Heart left ventricle (tissue), 16 donors: Measurements from ENCODE around the gene CFAP221. TPM values are rescaled to one million over a fixed set of nuclear protein-coding genes. Genes with fewer than 3 reads are reported as not detected.
A peak's percentile ranks its signal among the peaks of the same experiment; 100 is the strongest.

Experiments
- ATAC-seq, 4 donors: fragments of 200-7000 bp; cut with Tn5 transposase; one replicate each; pipeline ENCODE4 v1.9.1; 2020 to 2022; ENCODE audit warnings: moderate library complexity in 4 of 4, mild to moderate bottlenecking in 3 of 4, moderate number of reproducible peaks in 1 of 4
- DNase-seq, 5 donors: peaks; one replicate each; pipeline ENCODE4 v3.0.0-alpha.2; 2020
- H3K27ac ChIP-seq, 12 donors: fragments of 200-600 bp; sonication (generic) in 4 of 12; one replicate each; pipeline versions ENCODE4 v1.5.0 to v1.8.0; 2016 to 2022; ENCODE audit warnings: mild to moderate bottlenecking in 2 of 12
- H3K27me3 ChIP-seq, 9 donors: fragments of 200-600 bp; sonication (generic) in 2 of 9; one replicate each; pipeline versions ENCODE4 v1.5.1 to v1.8.0; 2016 to 2022; ENCODE audit warnings: mild to moderate bottlenecking in 3 of 9
- H3K36me3 ChIP-seq, 9 donors: fragments of 200-600 bp; sonication (generic) in 2 of 9; one replicate each; pipeline versions ENCODE4 v1.5.0 to v1.8.0; 2018 to 2022; ENCODE audit warnings: mild to moderate bottlenecking in 2 of 9
- H3K4me1 ChIP-seq, 12 donors: fragments of 200-600 bp; sonication (generic) in 4 of 12; one replicate each; pipeline versions ENCODE4 v1.5.0 to v1.8.0; 2016 to 2022; ENCODE audit warnings: mild to moderate bottlenecking in 3 of 12
- H3K4me3 ChIP-seq, 12 donors: fragments of 200-600 bp; sonication (generic) in 4 of 12; one replicate each; pipeline versions ENCODE4 v1.5.0 to v1.8.0; 2017 to 2022; ENCODE audit warnings: mild to moderate bottlenecking in 9 of 12, moderate library complexity in 4 of 12
- H3K9me3 ChIP-seq, 12 donors: fragments of 200-600 bp; sonication (generic) in 4 of 12; one replicate each; pipeline versions ENCODE4 v1.5.0 to v1.8.0; 2016 to 2022; ENCODE audit warnings: mild to moderate bottlenecking in 1 of 12
- CTCF ChIP-seq, 12 donors: fragments of 200-600 bp; sonication (generic) in 4 of 12; IDR thresholded peaks; one replicate each; pipeline versions ENCODE4 v1.5.0 to v1.8.0; 2018 to 2022; ENCODE audit warnings: antibody characterized with exemption in 12 of 12, mild to moderate bottlenecking in 5 of 12
- POLR2A ChIP-seq, 2 donors: fragments of 450-650 bp; IDR thresholded peaks; one replicate each; pipeline ENCODE4 v1.6.1; 2017; ENCODE audit warnings: antibody characterized with exemption in 2 of 2, mild to moderate bottlenecking in 2 of 2, moderate library complexity in 2 of 2
- WGBS, 4 donors: extraction: QIAGEN DNeasy Blood & Tissue Kit in 2 of 4; methylation state at CpG; one replicate each; pipeline versions ENCODE4 v1.1.5 to v1.1.7; 2013 to 2018; 5-methylcytosine and 5-hydroxymethylcytosine counted together
- intact Hi-C, 10 donors: fragments of 100-400 bp; cut with DNase I; formaldehyde crosslinking; loops; one replicate each; pipeline versions ENCODE4 v1.11.1 to v1.14.2; 2022
- polyA plus RNA-seq, 2 donors: library from polyadenylated mRNA; stranded (reverse); fragments of 200-250 nt; gene quantifications; one replicate each; pipeline ENCODE4 v1.2.3, GENCODE V29; 2013
- total RNA-seq, 9 donors: library from RNA; depleted of rRNA in 2 of 9; stranded (reverse); fragments of >200 nt in 2 of 9; fragmentation: NEBNext Ultra II Directional in 3 of 9; extraction: Animal tissue kit (Norgen Biotek cat#: 25700) in 3 of 9; gene quantifications; one replicate each; pipeline versions ENCODE4 v1.1.0 to v1.2.4, GENCODE V29; 2016 to 2023
- donor health status: ischemic (EF 13 %, LVEDD 7.1; RV severe dilation, severe dysfunction).
- donor health status: healthy with polysubstance abuse.
- donor health status: DM: no; HTN: yes; CAD: no.
- donor health status: DM: no; HTN: no; CAD: no.
- donor health status: ischemic (EF 25% LVEDD 6.9; RV normal size, moderate dysfunction).
- donor health status: ischemic (EF 25% LVEDD 5.7; RV mildly dilated, moderate dysfunction).
- donor health status: healthy.
- donor health status: DM: yes; HTN: yes; CAD: no.
- donor health status: ischemic (EF 35%, LVEDD 5.7; RV mildly dilated, moderate dysfunction).
- donor health status: nonischemic (EF 11% LVEDD 7.7; RV severe dilation, severe dysfunction).
- donor health status: DM: yes; HTN: yes; CAD: no.
- donor health status: PGD.
- donor health status: ischemic (EF 29% LVEDD 5.4; RV normal size, mild dysfunction).
- donor health status: nonischemic (EF 23%, LVEDD 6.1; RV moderate dilation, normal function).

CFAP221 gene
- total and polyA plus RNA-seq, 11 donors, result 0.08 to 2.2 (median 1.4) TPM; not detected in 1

- Histone ChIP-seq H3K27ac (no peak overlapping the region), H3K27me3 (no peaks in the 10 kb centered on the region), H3K36me3 (no peaks in the 10 kb centered on the region), H3K9me3 (no peaks in the 10 kb centered on the region), H3K4me1 (peaks cover 0 to 7% (median 0%) of the 10 kb centered on the region in 12 donors), H3K4me3 (no peak overlapping the region)
- peak in 2 of 5 donors; percentile 25 to 43 for DNase-seq
- TF ChIP-seq CTCF (IDR thresholded peaks at IDR 0.05) (peak; percentile 76 to 89 (median 83)), POLR2A (IDR thresholded peaks at IDR 0.05) (no peak)
- intact Hi-C loops, result loop anchor here (1.0 to 10.0 kb wide), 12 partner anchors 17 to 442 kb away; no protein-coding TSS in a partner anchor
- peak in 2 of 4 donors; percentile 36 to 43 for ATAC-seq
- 56 to 60% (median 57%) methylated on average over 8 of the region's 8 CpGs for WGBS, 4 donors
Observed at GRCh38 chr2:119659601-119660342, 115.5 kb downstream of the CFAP221 start.

- Histone ChIP-seq H3K9me3 (no peaks in the 10 kb centered on the region), H3K36me3 (no peaks in the 10 kb centered on the region), H3K27ac (no peak overlapping the region), H3K4me1 (peaks cover 0 to 7% (median 0%) of the 10 kb centered on the region in 12 donors), H3K27me3 (no peaks in the 10 kb centered on the region), H3K4me3 (no peak overlapping the region)
- 38 to 47% (median 39%) methylated on average over 7 of the region's 7 CpGs for WGBS, 4 donors
- intact Hi-C loops, result loop anchor here (1.0 to 10.0 kb wide), 11 partner anchors 18 to 443 kb away; no protein-coding TSS in a partner anchor
- no peak for TF ChIP-seq POLR2A (IDR thresholded peaks at IDR 0.05)
- no peak for TF ChIP-seq CTCF (IDR thresholded peaks at IDR 0.05)
- ATAC-seq, result no peak
- DNase-seq, result no peak
Observed at GRCh38 chr2:119660343-119660658, 116.1 kb downstream of the CFAP221 start.

DNA sequence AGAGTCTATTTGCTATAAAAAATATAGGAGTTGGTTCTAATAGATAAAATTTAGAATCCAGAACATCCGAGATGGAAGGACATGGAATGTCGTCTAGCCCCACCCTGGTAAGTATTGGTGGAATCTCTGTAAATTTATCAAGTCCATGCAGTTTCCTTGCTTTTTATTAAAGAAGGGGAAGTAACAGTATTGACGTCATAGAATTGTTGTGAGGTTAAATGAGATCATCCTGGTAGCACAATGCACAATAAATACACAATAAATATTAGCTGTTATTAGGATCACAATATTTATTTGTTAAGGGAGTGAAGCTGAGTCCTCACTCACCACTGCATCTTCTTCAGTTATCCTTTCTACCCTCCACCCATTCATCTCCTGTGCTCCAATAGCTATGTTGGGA is 118.0 kb downstream of the CFAP221 start:
- Histone ChIP-seq H3K36me3 (no peaks in the 10 kb centered on the region), H3K27me3 (no peaks in the 10 kb centered on the region), H3K4me3 (no peak overlapping the region), H3K27ac (no peak overlapping the region), H3K9me3 (no peaks in the 10 kb centered on the region), H3K4me1 (peaks cover 0 to 3% (median 0%) of the 10 kb centered on the region in 12 donors)
- intact Hi-C loops, result loop anchor here in 5 of 10 donors (5.0 to 10.0 kb wide), 4 partner anchors 145 to 445 kb away; no protein-coding TSS in a partner anchor
- WGBS, 4 donors, result 74 to 86% (median 75%) methylated on average over 3 of the region's 3 CpGs
- no peak for ATAC-seq
- TF ChIP-seq CTCF (IDR thresholded peaks at IDR 0.05), result no peak
- no peak for TF ChIP-seq POLR2A (IDR thresholded peaks at IDR 0.05)
- no peak for DNase-seq

DNA sequence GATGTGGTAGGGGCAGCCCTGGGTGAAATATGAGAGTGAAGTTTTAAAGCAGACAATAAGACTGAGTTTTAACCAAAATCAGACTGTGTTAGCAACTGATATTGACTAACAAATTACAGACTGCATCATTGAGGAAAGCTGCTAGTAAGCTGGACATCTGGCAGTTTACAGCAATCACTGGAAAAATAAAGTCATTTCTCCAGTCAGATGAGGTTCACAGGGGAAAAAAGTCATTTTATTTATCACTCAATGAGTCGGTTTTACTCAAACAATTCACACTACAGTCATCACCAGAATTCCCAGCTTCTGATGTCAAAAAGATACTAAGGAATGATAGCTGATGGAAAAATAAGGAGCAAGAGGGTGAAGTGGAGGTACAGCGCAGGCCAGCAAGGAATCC is 124.3 kb downstream of the CFAP221 start:
- TF ChIP-seq CTCF (IDR thresholded peaks at IDR 0.05) (no peak), POLR2A (IDR thresholded peaks at IDR 0.05) (no peak)
- Histone ChIP-seq H3K27me3 (no peaks in the 10 kb centered on the region), H3K9me3 (no peaks in the 10 kb centered on the region), H3K27ac (no peak overlapping the region), H3K4me3 (no peak overlapping the region), H3K4me1 (no peaks in the 10 kb centered on the region), H3K36me3 (no peaks in the 10 kb centered on the region)
- ATAC-seq (no peak), DNase-seq (no peak)
- WGBS, 4 donors, result 69 to 78% (median 73%) methylated on average over 2 of the region's 2 CpGs
- intact Hi-C loops, result loop anchor here in 1 of 10 donors (10.0 kb wide), 1 partner anchor 264 kb away; no protein-coding TSS in a partner anchor
